Neural progenitor cell (in vitro differentiated cells): ENCODE data around the gene PNLIP.

Source experiments
- CTCF ChIP-seq: fragments of 200-600 bp; sonication (generic); IDR thresholded peaks from 2 replicates; pipeline ENCODE4 v1.5.1; 2017; ENCODE audit warnings: antibody characterized with exemption, mild to moderate bottlenecking
- EZH2phosphoT487 ChIP-seq: fragments of 200-600 bp; sonication (generic); IDR thresholded peaks from 2 replicates; pipeline ENCODE4 v1.6.1; 2017; ENCODE audit warnings: antibody characterized with exemption

GRCh38 chr10:116598329-116598728 is 52.6 kb downstream of the PNLIP start:
- TF ChIP-seq CTCF (no peak), EZH2phosphoT487 (no peak)
